ENCODE data around the gene SRPK2. TPM values are rescaled to one million over a fixed set of nuclear protein-coding genes. Genes with fewer than 3 reads are reported as not detected.

Gene SRPK2
- total RNA-seq, 1 donor from 2014 or later: 58.5 TPM

- no peaks in the 10 kb centered on the region for H3K27me3 Mint-ChIP-seq (ENCODE audit: low read depth)
- peaks cover 5% of the 10 kb centered on the region for H3K9me3 Mint-ChIP-seq (ENCODE audit: low read depth)
- peaks cover 3% of the 10 kb centered on the region for H3K36me3 Mint-ChIP-seq (ENCODE audit: low read depth)
- no peak for TF ChIP-seq CTCF (IDR thresholded peaks at IDR 0.05)
- H3K4me1 Mint-ChIP-seq (ENCODE audit: low read depth): peaks cover 4% of the 10 kb centered on the region
- DNase-seq (ENCODE audit: low spot score): no peak
- H3K27ac Mint-ChIP-seq (ENCODE audit: unreplicated experiment): no peak overlapping the region
- H3K4me3 Mint-ChIP-seq (ENCODE audit: unreplicated experiment): no peak overlapping the region
These were observed 208.7 kb downstream of the SRPK2 start for GRCh38 chr7:105180002-105180401.

GRCh38 chr7:105178928-105179541 is 209.7 kb downstream of the SRPK2 start:
- no peak overlapping the region for H3K4me3 Mint-ChIP-seq (ENCODE audit: unreplicated experiment)
- no peak for DNase-seq (ENCODE audit: low spot score)
- peaks cover 3% of the 10 kb centered on the region for H3K36me3 Mint-ChIP-seq (ENCODE audit: low read depth)
- H3K27ac Mint-ChIP-seq (ENCODE audit: unreplicated experiment): no peak overlapping the region
- peaks cover 5% of the 10 kb centered on the region for H3K9me3 Mint-ChIP-seq (ENCODE audit: low read depth)
- no peak for TF ChIP-seq CTCF (IDR thresholded peaks at IDR 0.05)
- no peaks in the 10 kb centered on the region for H3K4me1 Mint-ChIP-seq (ENCODE audit: low read depth)
- no peaks in the 10 kb centered on the region for H3K27me3 Mint-ChIP-seq (ENCODE audit: low read depth)

- Mint-ChIP-seq H3K9me3 (ENCODE audit: low read depth) (peaks cover 5% of the 10 kb centered on the region), H3K4me1 (ENCODE audit: low read depth) (peaks cover 4% of the 10 kb centered on the region), H3K27me3 (ENCODE audit: low read depth) (no peaks in the 10 kb centered on the region), H3K4me3 (ENCODE audit: unreplicated experiment) (no peak overlapping the region), H3K36me3 (ENCODE audit: low read depth) (peaks cover 3% of the 10 kb centered on the region), H3K27ac (ENCODE audit: unreplicated experiment) (peak overlapping the region; percentile 15)
- no peak for DNase-seq (ENCODE audit: low spot score)
- TF ChIP-seq CTCF (IDR thresholded peaks at IDR 0.05): no peak
These were observed 210.5 kb downstream of the SRPK2 start for GRCh38 chr7:105178177-105178576.

GRCh38 chr7:105177026-105177425 is 211.7 kb downstream of the SRPK2 start:
- no peaks in the 10 kb centered on the region for H3K27me3 Mint-ChIP-seq (ENCODE audit: low read depth)
- H3K27ac Mint-ChIP-seq (ENCODE audit: unreplicated experiment): no peak overlapping the region
- H3K4me3 Mint-ChIP-seq (ENCODE audit: unreplicated experiment): no peak overlapping the region
- H3K9me3 Mint-ChIP-seq (ENCODE audit: low read depth): peaks cover 5% of the 10 kb centered on the region
- peaks cover 3% of the 10 kb centered on the region for H3K36me3 Mint-ChIP-seq (ENCODE audit: low read depth)
- no peak for TF ChIP-seq CTCF (IDR thresholded peaks at IDR 0.05)
- DNase-seq (ENCODE audit: low spot score): no peak
- peaks cover 9% of the 10 kb centered on the region for H3K4me1 Mint-ChIP-seq (ENCODE audit: low read depth)

- Mint-ChIP-seq H3K9me3 (ENCODE audit: low read depth) (no peaks in the 10 kb centered on the region), H3K27ac (ENCODE audit: unreplicated experiment) (no peak overlapping the region), H3K4me1 (ENCODE audit: low read depth) (peaks cover 9% of the 10 kb centered on the region), H3K4me3 (ENCODE audit: unreplicated experiment) (no peak overlapping the region), H3K36me3 (ENCODE audit: low read depth) (peaks cover 2% of the 10 kb centered on the region), H3K27me3 (ENCODE audit: low read depth) (no peaks in the 10 kb centered on the region)
- no peak for DNase-seq (ENCODE audit: low spot score)
- TF ChIP-seq CTCF (IDR thresholded peaks at IDR 0.05): no peak
These were observed 215.1 kb downstream of the SRPK2 start for GRCh38 chr7:105173586-105173985.
